Measurements from ENCODE around the gene DPP7. TPM values are rescaled to one million over a fixed set of nuclear protein-coding genes. Genes with fewer than 3 reads are reported as not detected.

The DPP7 gene
- total and polyA plus RNA-seq, 2 donors from 2014 or later: 164 to 205 TPM

DNA sequence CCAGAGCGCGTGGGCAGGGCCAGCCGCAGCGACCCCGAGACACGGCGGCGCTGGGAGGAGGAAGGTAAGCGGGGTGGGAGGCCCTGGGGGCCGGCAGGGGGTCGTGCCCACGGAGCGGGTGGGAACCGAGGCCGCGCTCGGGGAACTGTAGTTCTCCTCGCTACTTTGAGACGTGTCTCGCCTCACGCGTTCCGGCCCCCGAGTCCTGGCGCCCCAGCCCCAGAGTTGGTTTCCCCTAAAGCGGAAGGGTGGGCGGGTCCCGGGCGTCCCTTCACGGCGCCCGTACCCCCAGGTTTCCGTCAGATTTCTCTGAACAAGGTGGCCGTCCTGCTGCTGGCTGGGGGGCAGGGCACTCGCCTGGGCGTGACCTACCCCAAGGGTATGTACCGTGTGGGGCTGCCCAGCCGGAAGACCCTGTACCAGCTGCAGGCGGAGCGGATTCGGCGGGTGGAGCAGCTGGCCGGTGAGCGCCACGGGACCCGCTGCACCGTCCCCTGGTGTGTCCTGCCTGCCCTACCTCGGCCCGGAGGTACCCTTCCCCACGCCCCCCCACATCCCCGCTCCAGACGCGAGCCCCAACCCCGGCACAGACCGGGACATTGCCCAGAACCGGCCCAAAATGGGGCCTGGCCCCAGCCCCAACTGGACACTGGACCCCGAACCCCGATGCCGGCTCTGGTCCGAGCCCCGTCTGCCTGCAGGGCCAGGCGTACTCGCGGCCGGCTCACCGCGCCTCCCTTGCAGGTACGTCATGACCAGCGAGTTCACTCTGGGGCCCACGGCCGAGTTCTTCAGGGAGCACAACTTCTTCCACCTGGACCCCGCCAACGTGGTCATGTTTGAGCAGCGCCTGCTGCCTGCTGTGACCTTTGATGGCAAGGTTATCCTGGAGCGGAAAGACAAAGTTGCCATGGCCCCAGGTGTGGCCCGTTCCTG lies 36.5 kb downstream of the DPP7 start:
- intact Hi-C loops (cut with DNase I): no loop called here
- FAIRE-seq (no peak), DNase-seq (peak in 4 of 5 donors; percentile 16 to 86 (median 49))
- Histone ChIP-seq H3K27me3 (ENCODE audit: control insufficient read depth, insufficient read depth, low read length) (peaks cover 11% of the 10 kb centered on the region), H3K4me1 (ENCODE audit: control insufficient read depth in 2 of 3, insufficient read depth in 2 of 3, low read depth in 1 of 3, low read length in 3 of 3) (peaks cover 0 to 9% (median 0%) of the 10 kb centered on the region in 3 donors), H3K4me3 (ENCODE audit: low read length in 3 of 3) (peak overlapping the region in 2 of 3 donors; percentile 44 to 61), H3K36me3 (ENCODE audit: control insufficient read depth in 2 of 3, insufficient read depth in 3 of 3, low read length in 3 of 3) (peaks cover 0 to 14% (median 3%) of the 10 kb centered on the region in 3 donors), H3K9ac (ENCODE audit: low read length in 3 of 3) (peak overlapping the region in 2 of 3 donors; percentile 4 to 31), H3K9me3 (ENCODE audit: control insufficient read depth in 2 of 3, insufficient read depth in 1 of 3, low read length in 3 of 3) (no peaks in the 10 kb centered on the region), H3K27ac (ENCODE audit: low read depth in 2 of 2, low read length in 2 of 2) (no peak overlapping the region)
- TF ChIP-seq CTCF (IDR thresholded peaks at IDR 0.05; ENCODE audit: borderline replicate concordance, extremely low read depth, insufficient read depth): no peak

DNA sequence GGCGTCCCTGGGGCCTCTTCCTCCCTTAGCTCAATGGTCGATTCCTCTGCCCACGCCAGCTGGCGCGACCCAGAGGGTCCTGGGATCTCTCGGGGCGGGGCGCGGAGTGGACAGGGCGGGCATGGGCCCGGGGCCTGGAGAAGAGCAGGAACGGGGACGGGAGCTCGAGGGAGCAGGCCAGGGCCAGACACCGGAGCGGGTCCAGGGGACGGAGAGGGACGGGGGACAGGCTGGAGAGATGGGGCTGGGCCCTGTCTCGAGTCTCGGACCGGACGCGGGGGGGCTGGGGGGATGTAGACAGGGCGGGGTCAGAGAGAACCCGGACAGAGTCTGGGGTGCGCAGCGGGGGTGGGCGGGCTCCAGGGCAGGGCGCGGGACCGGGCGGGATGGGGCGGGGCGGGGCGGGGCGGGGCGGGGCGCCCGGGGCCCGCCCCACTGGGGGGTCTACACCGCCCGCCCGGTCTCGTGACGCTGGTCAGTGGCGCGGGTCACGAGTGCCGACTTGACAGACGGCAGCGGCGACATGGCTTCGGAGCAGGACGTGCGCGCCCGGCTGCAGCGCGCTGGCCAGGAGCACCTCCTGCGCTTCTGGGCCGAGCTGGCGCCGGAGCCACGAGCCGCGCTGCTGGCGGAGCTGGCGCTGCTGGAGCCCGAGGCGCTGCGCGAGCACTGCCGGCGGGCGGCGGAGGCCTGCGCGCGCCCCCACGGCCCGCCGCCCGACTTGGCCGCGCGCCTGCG lies 37.4 kb downstream of the DPP7 start, which contains the start of gene UAP1L1:
TSS of gene UAP1L1 (plus strand) at position 508 of the 738 bp plus-strand sequence. CDS start at position 524, 16 bp downstream.
- FAIRE-seq (no peak), DNase-seq (peak; percentile 26 to 95 (median 62))
- intact Hi-C loops (cut with DNase I): no loop called here
- H3K9ac ChIP-seq (ENCODE audit: low read length in 3 of 3): peak within 1 kb of the TSS in 2 of 3 donors; percentile 4 to 31
- no peak for TF ChIP-seq CTCF (IDR thresholded peaks at IDR 0.05; ENCODE audit: borderline replicate concordance, extremely low read depth, insufficient read depth)
- peaks cover 11% of the 10 kb centered on the region for H3K27me3 ChIP-seq (ENCODE audit: control insufficient read depth, insufficient read depth, low read length)
- peak within 1 kb of the TSS in 1 of 2 donors; percentile 9 for H3K27ac ChIP-seq (ENCODE audit: low read depth in 2 of 2, low read length in 2 of 2)
- peaks cover 0 to 9% (median 0%) of the 10 kb centered on the region in 3 donors for H3K4me1 ChIP-seq (ENCODE audit: control insufficient read depth in 2 of 3, insufficient read depth in 2 of 3, low read depth in 1 of 3, low read length in 3 of 3)
- H3K4me3 ChIP-seq (ENCODE audit: low read length in 3 of 3): peak within 1 kb of the TSS in 2 of 3 donors; percentile 44 to 61
- H3K36me3 ChIP-seq (ENCODE audit: control insufficient read depth in 2 of 3, insufficient read depth in 3 of 3, low read length in 3 of 3): peaks cover 0 to 14% (median 0%) of the 10 kb centered on the region in 3 donors
- no peaks in the 10 kb centered on the region for H3K9me3 ChIP-seq (ENCODE audit: control insufficient read depth in 2 of 3, insufficient read depth in 1 of 3, low read length in 3 of 3)

- Histone ChIP-seq H3K27me3 (ENCODE audit: control insufficient read depth, insufficient read depth, low read length) (peaks cover 11% of the 10 kb centered on the region), H3K4me3 (ENCODE audit: low read length in 3 of 3) (no peak overlapping the region), H3K9me3 (ENCODE audit: control insufficient read depth in 2 of 3, insufficient read depth in 1 of 3, low read length in 3 of 3) (no peaks in the 10 kb centered on the region), H3K36me3 (ENCODE audit: control insufficient read depth in 2 of 3, insufficient read depth in 3 of 3, low read length in 3 of 3) (peaks cover 0 to 11% (median 0%) of the 10 kb centered on the region in 3 donors), H3K27ac (ENCODE audit: low read depth in 2 of 2, low read length in 2 of 2) (peak overlapping the region in 1 of 2 donors; percentile 9), H3K4me1 (ENCODE audit: control insufficient read depth in 2 of 3, insufficient read depth in 2 of 3, low read depth in 1 of 3, low read length in 3 of 3) (peaks cover 0 to 9% (median 0%) of the 10 kb centered on the region in 3 donors), H3K9ac (ENCODE audit: low read length in 3 of 3) (no peak overlapping the region)
- intact Hi-C loops (cut with DNase I): no loop called here
- peak in 1 of 5 donors; percentile 81 for DNase-seq
- TF ChIP-seq CTCF (IDR thresholded peaks at IDR 0.05; ENCODE audit: borderline replicate concordance, extremely low read depth, insufficient read depth): no peak
- FAIRE-seq: no peak
These were observed 37.9 kb downstream of the DPP7 start for GRCh38 chr9:137076636-137077009.
